ENCODE results near the gene HOXD8.

HOXD8 gene

GRCh38 chr2:176117162-176117822 lies 12.2 kb upstream of the HOXD8 start:
- DNase-seq (ENCODE audit: low spot score): no peak

- DNase-seq (ENCODE audit: low spot score): no peak
These were observed 11.6 kb upstream of the HOXD8 start for GRCh38 chr2:176117823-176118371.

- DNase-seq (ENCODE audit: low spot score): peak; percentile 35
These were observed 10.7 kb upstream of the HOXD8 start for GRCh38 chr2:176118601-176119339.

DNA sequence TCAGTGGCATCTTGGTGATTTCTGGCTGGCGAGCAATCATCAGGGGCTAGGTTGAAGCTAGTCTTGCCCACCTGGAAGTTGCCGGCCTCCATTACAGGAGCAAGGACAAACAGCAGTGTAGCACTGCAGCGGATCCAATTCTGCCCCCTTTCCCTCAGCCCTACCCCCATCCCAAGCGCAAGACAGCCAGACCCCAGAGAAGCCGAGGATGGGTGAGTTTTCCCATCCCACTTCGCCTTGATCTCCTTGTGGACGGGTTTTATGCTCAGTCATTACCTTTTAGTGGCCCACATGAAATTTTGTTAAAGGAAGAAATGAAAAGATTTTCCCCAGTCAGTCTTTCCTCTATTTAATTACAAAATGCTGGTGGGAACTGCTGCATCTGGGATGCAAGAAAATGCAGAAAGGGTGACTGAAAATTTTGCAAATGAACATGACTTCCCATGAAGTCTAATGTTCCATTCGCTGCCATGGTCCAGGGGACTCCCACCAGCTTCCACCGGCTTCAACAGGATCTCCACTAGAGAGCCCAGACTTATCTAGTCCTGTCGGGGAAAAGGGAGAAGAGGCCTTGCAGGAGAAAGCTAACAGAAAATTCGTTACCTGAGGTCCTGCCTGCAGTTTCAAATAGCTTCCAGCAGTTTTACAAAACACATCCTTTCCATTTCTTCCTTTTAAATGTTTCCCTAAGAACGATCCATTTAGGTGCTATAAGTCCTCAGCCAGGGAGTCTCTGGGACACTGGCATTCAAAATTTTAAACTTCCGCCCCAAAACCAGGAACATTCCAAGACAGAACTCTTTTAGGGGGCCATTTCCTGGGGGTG lies 8.9 kb upstream of the HOXD8 start:
- no peak for DNase-seq (ENCODE audit: low spot score)

- DNase-seq (ENCODE audit: low spot score): no peak
These were observed 8.1 kb upstream of the HOXD8 start for GRCh38 chr2:176121190-176122051.

- peak; percentile 73 for DNase-seq (ENCODE audit: low spot score)
These were observed 7.3 kb upstream of the HOXD8 start for GRCh38 chr2:176122052-176122682.

GRCh38 chr2:176122683-176123410 lies 6.7 kb upstream of the HOXD8 start, which contains the start of gene HOXD9:
Gene HOXD9 (plus strand): TSS chr2:176122719. CDS start chr2:176122769, 50 bp downstream.
- DNase-seq (ENCODE audit: low spot score): peak; percentile 83

DNA sequence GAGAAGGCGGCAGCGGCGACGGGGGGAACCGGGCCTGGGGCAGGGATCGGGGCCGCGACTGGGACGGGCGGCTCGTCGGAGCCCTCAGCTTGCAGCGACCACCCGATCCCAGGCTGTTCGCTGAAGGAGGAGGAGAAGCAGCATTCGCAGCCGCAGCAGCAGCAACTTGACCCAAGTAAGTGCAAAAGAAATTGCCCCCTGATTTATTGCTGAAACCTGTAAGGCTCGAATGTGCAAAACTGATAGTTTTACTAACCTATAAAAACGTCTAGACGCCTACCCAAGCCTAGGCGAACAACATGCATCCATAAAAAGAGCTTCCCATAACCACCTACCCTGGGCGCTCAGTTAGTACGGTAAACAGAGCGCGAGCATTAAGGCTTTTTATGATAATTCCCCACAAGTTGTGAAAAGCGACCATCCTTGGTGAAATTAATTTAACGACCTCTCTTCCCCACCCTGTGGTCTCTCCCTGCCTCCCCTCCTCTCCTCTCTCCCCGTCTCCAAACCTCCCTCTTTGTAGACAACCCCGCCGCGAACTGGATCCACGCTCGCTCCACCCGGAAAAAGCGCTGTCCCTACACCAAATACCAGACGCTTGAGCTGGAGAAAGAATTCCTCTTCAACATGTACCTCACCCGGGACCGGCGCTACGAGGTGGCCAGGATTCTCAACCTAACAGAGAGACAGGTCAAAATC lies 5.9 kb upstream of the HOXD8 start:
- DNase-seq (ENCODE audit: low spot score): no peak

GRCh38 chr2:176124110-176124946 lies 5.2 kb upstream of the HOXD8 start:
- no peak for DNase-seq (ENCODE audit: low spot score)

DNA sequence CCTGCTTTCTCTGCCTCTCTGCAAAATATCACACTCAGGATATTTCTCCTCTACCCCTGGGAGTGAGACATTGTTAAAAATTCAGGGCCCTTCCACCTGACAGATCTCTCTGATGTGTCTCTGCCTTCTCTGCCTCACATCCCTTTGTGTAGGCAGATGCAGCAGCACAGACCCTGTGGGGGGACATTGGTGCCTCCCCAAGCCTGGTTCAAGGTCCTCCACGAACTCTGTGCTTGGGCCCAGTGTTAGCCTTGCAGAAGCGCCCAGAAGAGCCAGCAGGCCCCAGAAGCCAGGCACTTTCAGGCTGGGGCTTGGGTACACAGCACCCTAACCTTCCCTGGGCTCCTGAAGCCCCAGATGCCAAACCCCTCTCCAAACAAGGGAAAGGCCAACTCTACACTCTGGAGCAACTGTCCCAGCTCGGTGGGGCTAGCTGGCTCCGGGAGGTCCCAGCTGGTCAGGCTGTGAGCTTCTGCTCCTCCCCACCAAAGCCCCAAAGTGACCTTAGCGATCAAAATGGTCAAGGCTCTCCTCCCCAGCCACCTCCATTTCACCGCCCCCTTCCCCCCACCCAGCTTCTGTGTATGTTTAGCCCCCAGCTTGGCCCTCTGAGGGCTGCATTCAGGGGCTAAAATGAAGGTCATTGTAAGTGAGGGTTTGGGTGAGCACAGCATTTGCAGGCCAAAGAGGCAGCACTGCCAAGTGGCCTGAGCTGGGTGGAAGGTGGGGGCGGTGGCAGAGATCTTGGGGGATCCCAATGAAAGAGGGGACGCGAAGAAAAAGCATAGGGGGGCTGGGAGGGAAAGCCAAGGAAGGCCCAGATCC lies 4.3 kb upstream of the HOXD8 start:
- DNase-seq (ENCODE audit: low spot score): no peak

GRCh38 chr2:176125772-176126054 lies 3.8 kb upstream of the HOXD8 start:
- no peak for DNase-seq (ENCODE audit: low spot score)

DNA sequence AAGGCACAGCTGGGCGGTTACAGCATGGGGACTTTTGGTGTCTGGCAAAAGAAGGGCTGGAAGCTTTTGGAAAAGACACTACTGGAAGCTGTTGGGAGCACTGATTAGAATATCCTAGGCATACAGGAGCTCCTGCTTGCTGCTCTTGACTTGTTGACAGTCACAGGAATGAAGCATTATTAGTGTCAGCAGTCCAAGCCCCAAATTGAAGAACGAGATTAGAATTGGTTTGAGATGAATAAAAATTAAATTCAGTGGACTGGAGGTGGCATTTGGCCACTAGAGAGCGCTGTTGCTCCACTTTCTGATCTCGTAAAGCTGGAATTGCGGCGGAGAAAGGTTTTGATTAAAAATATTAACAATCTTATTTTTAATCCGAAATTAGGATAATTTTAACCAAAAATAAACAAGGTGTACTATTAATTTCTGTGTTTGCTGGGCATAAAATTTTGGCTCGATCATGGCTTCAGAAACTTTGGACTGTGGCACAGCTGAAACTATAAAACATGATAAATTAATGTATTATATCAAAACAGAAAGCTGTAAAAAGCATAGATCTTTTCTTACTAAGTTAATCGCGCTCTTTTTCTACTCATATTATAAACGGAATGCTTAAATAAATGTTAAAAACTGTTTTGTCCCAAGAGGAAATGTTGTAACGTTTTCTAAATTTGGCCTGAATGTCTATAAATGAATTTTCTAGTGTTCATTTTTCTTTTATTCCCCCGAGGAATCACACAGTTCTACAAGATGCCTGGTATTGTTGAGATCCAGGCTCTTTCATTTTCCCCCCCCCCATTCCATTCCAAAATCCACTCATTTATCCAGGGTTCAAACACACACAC lies 2.4 kb upstream of the HOXD8 start:
- DNase-seq (ENCODE audit: low spot score): no peak

DNA sequence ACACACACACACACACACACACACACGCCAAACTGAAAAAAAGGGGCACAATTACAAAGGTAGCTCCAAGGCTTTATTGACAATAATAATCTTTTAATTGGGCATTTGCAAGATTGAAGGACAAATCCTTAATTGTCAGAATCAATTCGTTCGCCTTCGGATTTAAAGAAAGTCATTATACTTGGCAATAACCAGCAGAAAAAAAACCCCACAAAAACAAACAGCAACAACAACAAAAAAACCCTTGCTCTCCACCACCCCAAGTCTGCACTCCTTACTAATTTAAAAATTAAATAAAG lies 1.8 kb upstream of the HOXD8 start:
- DNase-seq (ENCODE audit: low spot score): no peak

- DNase-seq (ENCODE audit: low spot score): no peak
These were observed 1.1 kb upstream of the HOXD8 start for GRCh38 chr2:176128172-176128981.

DNA sequence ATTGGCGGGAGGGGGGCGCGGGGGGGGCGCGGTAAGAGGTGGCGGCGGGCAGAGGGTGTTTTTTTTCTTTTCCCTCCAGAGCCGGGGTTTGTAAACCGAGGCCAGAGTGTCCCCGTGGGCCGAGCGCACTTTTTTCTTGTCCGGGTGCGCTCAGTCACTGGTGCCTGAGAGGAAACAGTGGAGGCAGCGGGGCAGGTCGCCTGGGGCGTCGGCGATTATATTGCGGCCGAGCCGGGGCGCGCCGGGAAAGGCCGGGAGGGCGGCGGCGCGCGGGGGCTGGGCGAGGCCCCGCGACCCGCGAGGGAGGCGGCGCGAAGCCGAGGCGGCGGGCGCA lies 275 bp downstream of the HOXD8 start:
- DNase-seq (ENCODE audit: low spot score): peak; percentile 67

DNA sequence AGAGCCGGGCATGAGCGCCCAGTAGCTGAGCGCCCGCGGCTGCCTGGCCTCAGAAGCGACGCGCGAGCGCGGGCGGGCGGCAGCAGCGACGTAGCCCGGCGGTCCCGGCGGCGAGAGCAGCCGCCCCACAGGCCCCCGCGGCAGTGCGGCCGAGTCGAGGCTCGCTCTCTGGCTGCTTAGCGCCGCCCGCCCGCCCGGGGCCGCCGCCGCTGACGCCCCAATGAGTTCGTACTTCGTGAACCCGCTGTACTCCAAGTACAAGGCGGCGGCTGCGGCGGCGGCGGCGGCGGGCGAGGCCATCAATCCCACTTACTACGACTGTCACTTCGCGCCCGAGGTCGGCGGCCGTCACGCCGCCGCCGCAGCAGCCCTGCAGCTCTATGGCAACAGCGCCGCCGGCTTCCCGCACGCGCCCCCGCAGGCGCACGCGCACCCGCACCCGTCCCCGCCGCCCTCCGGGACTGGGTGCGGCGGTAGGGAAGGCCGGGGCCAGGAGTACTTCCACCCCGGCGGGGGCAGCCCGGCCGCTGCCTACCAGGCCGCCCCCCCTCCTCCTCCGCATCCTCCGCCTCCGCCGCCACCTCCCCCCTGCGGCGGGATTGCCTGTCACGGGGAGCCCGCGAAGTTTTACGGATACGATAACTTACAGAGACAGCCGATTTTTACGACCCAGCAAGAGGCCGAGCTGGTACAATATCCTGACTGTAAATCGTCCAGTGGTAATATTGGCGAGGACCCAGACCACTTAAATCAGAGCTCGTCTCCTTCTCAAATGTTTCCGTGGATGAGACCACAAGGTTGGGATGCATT lies 847 bp downstream of the HOXD8 start:
- DNase-seq (ENCODE audit: low spot score): peak; percentile 71
